GM18861 (cell line): ENCODE data around the gene SLC43A2.
"Not testable (repeated sequence)": the region's sequence is repeated elsewhere in the genome, so short reads cannot be mapped to it uniquely, and the experiment has no call there.

Experiments used
- ATAC-seq: cut with Tn5 transposase; IDR thresholded peaks from one replicate; pipeline ENCODE4 v1.9.1; 2021; ENCODE audit not compliant: unreplicated experiment

The SLC43A2 gene

DNA sequence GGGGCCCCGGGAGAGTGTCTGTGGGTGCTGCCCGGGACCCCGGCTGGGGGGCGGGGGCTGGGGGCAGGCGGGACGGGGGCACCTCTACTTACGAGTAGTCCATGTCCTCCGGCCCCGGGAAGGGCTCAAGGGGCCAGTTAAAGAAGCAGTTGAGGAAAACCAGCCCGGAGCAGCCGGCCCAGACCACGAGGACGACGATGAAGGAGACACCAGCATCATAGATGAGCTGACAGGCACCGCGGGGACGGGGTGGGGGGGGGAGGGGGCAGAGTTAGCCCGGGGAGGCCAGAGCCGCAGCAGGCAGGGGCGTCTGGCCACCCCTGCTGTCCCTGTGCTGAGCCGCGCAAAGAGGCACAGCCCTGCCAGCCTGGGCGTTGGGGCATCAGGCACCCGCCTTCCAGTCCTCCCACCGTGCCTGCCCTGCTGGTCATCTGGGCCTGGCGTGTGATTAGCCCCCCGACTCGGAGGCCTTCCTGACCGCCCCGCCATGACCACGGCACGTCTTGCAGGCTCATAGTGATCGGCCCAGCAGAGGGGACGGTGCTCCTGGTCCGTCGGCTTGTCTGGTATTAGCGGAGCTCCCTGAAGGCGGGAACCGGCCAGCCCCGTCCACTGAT is 37.1 kb downstream of the SLC43A2 start:
- ATAC-seq, result no peak

DNA sequence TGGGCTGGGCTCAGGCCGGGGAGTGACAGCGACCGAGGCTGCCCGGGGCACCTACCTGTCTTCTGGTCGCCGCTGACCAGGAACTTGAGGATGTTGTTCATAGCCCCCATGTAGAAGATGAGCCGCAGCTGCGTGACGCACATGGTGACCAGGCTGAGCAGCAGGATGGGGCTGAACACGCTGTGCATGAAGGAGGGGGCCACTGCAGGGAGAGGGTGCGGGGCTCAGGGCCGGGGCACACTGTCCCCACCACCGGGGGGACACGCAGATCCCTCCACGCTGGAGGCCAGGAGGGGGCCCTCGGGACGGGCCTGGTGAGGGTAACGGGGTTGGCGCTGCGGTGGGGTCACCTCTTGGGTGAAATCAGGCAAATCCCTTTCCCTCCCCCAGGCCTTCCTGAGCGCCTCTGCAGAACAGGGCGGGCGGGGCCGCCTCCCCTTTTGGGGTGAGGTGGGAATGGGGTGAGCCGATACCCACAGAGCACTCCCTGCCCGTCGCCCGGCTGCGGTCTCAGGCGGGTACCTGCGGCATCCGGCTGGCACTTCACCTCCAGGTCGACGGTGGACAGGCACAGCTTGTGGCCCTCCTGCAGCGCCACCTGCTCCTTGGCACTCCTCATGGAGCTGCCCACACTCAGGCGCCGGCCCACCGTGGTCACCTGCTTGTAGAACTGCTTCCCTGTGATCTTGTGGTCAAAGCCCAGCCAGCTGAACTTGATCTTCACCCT is 37.7 kb downstream of the SLC43A2 start:
- no peak for ATAC-seq

DNA sequence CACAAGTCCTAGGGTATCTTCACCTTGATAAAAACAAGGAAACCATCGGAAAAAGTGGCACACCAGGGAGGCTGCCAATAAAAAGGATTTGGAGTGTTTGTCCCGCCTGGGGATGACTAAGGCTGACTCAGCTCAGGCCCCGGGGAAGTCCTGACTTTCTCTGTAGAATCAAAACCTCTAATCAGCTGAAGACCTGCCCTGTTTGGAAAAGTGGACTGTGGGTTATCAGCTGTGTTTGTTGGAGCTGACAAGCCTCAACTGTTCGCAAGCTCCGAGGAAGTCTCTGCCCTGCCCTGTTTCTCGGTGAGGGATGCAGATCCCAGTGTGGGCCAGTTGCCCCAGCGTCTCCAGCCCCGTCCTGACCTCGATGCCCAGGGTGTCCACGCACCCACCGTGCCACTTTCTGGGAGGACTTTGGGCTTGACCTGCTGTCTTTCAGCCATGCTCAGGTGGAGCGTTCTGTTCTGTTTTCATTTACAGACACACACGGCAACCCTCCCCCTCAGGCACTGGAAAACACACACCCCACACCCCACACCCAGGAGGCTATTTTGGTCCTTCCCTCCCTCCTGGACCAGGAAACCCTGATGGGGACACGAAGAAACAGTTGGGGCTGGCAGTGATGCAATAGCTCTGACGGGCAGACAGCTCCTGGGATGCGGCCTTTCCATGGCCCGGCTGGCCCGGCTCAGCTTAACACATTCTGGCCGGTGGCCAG is 38.4 kb downstream of the SLC43A2 start:
- ATAC-seq, result no peak

DNA sequence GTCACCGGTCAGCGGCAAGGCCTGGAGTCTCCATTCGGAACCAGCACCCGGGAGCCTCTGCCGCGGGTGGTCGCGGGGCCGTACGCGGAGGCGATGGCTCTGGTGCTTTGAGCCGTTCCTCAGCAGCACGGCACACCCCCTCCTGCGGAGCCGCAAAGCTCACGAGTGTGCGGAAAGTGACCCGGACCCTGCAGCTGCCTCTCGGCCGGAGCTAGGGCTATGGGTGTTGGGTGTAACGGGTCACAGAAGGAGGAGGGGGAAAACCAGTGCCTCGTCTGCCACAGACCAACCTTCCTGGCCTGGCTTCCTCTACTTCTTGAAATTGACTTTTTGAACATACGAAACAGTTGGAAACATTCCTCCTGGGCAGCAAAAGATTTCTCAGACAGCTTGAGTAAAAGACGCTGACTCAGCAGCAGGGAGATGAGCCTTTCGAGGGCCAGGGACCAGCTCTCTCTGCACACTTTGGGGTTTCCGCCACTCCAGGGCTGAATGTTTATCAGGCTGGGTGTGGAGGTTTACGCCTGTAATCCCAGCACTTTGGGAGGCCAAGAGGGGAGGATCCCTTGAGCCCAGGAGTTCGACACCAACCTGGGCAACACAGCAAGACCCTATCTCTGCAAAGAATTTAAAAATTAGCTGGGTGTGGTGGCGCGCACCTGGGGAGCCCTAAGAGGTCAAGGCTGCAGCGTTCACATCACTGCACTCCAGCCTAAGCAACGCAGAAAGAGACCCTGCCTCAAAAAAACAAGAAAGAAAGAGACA is 39.6 kb downstream of the SLC43A2 start:
- ATAC-seq, result no peak

DNA sequence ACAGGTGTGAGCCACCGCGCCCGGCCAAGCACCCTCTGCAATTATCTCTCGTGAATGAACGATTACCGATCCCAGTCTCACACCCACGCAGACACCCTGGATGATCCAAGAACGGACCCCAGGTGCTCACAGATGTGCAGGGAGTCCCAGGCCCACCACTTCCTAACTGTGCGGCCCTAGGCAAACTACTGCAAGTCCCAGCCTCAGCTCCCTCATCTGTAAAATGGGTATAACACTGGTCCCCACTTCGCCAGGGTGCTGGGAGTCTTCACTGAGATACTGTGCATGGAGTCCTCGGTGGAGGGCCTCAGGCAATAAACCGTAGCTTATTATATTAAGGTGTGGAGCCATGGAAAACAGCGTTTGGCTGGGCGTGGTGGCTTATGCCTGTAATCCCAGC is 44.5 kb downstream of the SLC43A2 start:
- ATAC-seq, result no peak

DNA sequence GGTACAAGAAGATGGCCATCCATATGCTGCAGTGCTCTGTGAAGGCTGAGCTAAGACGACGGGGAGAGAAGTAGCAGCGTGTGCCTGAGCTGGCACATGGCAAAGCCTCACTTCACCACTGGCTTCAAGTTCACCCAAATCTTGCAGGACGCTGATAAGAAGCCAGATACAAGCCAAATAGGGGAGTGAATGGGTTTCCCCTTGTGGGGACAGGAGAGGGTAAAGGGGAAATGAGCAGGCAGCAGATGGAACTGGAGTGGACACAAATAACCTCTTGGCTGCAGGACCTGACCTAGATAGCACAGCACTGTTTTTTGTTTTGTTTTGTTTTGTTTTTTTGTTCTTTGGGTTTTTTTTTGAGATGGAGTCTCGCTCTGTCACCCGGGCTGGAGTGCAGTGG is 45.1 kb downstream of the SLC43A2 start:
- ATAC-seq, result no peak

DNA sequence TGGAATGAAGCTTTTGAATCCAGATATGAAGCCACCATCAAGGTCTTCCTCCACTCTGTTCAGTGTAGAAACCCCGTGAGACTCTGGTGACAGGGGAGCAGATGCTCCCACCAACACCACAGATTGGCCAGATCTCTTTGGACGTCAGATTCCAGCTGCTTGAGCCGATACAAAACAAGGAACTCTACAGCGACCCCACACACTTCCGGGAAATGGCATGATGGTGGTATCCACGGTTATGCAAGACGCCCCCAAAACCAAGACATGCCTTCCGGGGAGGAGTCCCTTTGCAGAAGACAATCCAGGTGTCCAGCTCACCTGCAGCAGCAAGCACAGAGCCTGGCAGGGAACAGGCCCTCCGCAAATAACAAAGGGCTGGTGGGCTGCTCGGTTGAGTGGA is 46.3 kb downstream of the SLC43A2 start:
- no peak for ATAC-seq

DNA sequence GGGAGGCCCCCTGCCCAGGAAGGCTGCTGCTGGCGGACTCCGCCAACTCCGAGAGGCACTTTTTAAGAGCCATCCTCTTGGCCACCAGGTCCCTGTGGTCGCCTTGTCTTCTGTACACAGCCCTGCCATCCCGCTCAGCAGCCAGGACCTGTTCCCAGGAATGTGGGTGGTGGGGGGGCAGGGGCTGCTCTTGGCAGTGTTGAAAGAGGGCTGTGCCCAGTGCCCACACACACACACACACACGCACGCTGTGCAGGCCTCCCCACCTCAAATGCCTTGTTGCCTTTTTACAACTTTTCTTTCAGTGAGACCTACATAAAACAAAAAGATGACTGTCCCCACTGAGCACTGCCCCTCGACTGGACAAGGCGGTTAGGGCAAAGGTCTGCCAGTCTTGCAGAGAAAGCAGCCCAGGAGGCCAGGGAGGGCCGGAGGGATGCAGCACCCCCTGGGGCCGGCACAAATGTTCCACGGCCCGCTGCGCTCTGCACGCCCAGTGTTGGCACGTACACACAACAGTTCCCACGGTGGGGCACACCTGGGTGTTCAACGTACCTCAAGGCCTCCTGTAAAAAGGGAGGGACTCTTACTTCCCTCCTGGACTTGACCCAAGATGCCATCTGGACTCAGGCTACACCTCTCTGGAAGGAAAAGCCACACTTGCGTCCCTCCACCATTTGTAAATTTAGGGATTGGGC is 47.5 kb downstream of the SLC43A2 start:
- no peak for ATAC-seq

DNA sequence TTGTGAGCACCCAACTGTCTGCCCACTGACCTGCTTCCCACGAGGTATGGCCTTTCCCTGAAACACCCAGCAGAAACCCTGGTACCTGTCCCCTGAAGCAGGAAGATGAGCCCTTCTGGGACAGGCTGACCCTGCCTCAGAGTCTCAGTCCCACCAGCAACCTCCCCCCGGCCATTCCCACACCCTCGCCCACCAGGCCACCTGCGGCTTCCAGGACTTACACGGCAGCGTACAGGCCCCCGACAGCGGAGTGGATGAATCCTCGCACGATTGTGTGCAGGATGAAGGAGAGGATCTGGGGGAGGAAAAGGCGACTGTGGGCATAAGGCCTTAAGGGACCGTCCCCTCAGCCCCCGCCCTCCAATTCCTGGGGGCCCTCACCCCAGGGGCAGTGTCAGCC is 50.6 kb downstream of the SLC43A2 start:
- ATAC-seq, result no peak

DNA sequence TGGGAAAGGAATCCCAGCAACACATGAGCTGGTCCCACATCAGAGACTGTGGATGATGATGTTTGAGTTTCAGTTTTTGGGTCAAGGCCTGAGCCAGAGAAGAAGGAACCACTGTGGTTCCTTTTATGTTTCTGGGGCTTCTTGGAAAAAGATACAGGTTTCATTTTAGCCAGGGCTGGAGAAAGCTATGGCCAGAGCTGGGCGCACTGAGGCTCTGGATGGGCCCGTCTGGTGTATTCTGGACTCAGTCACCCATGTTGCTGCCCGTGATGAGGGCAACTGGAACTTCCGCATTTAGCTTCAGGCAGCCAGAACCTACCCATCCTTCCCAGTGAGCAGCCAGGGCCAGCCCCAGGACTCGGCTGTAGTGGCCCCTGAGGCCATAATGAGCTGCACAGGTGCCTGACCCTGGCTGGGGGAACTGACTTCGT is 51.0 kb downstream of the SLC43A2 start:
- no peak for ATAC-seq

DNA sequence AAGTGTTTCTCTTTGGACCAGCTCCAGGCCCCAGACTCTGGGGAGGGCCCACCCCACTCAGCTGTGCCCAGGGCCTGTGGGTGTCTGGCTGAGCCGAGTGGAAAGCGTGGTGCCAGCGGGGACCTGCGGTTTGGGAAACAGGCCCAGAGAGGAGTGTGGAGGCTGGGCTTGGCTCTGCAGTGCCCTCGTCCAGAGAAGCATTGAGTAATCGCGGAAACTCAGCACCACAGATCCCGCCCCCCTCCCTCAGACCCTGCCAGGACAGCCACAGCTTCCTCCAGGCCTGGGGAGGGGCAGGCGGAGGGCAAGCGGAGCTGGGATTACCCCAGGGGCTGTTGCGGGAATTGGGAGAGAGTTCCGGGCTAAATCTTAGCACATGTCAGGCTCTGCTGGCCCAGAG is 51.5 kb downstream of the SLC43A2 start:
- no peak for ATAC-seq

DNA sequence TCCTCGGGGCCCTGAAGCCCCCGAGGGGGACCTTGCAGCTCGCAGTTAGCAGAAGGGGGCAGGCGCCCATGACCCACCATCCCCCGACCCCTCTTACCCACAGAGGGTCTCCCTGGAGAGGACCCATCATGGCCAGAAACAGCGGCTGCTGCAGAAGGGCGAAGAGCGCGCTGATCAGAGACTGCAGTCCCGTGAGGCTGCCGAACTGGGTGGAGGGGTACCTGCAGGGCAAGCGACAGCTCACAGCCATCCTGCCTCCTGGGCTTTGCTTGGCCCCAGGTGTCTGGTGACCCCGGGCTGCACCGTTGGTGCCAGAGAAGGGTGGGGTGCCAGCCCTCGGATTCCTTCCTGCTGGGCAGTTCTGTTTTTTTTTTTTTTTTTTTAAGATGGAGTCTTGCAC is 52.1 kb downstream of the SLC43A2 start:
- ATAC-seq, result no peak

DNA sequence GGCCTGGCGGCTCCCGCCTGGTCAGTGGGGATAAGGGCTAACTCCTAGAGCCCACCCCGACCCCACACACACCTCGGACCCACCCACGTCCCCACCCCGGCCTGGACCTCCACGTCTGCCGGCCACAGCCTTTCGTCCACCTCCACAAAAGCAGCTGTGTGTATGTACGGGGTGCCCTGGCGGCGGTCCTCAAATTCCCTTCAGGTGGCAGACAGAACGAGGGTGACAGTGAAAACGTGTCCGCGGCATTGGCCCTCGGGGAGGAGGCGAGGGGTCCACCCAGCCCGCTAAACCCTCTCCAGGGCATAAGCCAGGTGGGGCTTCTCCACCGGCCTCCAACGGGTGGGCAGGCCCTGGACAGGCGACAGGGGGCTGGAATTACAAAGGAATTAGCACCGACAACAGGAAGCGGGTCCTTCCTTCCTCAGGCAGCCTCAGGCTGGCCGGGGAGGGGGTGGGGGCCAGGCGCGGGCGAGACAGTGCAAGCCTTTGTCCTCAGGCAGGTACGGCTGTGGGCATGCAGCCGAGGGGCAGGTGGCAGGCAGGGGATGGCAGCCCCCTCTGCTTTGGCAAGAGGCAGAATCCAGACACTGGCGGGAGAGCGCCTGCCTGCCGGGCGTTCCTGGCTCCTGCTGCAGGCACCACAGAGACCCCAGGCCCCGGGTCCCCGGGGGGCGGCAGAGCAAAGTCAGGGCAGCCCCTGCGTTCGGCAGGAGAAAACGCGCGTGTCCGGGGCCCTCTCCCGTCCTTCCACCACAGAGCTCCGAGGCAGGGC is 53.8 kb downstream of the SLC43A2 start:
- ATAC-seq, result no peak

DNA sequence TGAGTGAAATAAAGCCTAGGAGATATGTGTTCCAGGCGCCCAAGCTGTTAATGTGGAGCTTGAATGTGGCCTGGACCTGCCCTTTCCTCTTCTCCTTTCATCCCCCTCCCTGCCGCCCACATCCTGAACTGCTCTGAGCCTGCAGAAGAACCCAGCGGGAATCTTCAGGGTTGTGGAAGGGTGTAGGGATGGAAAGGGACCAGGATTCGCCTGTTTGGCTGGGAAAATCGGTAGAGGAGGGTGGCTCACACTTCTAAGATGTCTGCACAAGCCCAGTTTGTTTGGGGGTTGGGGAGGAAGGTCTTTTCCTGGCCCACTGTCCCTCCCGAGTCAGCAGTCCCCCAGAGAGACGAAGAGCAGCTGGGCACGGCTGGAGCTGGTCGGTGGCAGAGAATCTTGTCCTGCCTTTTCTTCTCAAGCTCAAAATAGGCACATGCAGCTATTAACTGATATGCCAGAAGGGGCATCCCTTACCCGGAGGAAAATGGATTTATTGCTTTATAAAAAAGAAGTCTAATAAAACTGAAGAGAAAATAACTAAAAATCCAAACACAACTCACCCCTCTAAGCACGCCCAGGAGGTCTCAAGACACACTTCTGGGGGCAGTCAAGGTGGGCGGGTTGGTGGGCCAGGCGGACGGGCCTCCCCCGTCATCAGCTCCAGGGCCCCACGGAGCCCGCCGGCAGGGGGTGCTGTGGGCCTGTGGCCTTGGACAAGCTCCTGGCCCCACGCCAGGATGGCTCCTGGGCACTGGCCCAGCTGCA is 54.5 kb downstream of the SLC43A2 start:
- ATAC-seq, result no peak

DNA sequence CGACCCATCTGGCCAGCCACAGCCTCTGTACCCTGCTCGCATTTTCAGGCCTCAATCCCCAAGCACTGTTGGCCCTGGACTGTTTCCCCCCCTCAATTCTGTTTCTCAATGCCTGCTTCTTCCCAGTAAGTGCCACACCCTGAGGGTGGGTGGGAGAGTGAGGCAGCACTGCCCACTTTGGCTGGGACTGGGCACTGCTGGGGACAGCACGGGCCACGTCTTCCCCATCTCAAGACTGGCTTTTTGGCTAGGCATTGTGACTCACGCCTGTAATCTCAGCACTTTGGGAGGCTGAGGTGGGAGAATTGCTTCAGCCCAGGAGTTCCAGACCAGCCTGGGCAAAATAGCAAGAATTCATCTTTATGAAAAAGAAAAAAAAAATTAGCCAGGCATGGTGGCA is 56.0 kb downstream of the SLC43A2 start:
- not testable (repeated sequence) for ATAC-seq

DNA sequence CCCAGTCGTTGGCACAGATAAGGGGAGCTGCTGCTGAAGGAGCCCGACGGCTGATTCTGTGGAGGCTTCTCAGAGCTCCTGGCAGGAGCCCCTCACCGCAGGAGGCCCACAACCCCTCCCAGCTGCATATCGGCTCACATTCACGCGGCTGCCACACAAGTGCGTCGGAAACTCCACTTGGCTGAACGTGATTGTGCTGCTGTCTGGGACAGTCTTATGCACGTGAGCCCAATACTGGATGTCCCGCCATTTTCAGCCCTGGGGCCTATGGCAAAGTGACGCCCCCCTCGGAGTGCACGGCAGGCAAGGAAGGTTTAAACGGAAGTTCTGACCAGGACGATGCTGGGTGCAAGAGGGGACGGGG is 57.3 kb downstream of the SLC43A2 start:
- no peak for ATAC-seq

DNA sequence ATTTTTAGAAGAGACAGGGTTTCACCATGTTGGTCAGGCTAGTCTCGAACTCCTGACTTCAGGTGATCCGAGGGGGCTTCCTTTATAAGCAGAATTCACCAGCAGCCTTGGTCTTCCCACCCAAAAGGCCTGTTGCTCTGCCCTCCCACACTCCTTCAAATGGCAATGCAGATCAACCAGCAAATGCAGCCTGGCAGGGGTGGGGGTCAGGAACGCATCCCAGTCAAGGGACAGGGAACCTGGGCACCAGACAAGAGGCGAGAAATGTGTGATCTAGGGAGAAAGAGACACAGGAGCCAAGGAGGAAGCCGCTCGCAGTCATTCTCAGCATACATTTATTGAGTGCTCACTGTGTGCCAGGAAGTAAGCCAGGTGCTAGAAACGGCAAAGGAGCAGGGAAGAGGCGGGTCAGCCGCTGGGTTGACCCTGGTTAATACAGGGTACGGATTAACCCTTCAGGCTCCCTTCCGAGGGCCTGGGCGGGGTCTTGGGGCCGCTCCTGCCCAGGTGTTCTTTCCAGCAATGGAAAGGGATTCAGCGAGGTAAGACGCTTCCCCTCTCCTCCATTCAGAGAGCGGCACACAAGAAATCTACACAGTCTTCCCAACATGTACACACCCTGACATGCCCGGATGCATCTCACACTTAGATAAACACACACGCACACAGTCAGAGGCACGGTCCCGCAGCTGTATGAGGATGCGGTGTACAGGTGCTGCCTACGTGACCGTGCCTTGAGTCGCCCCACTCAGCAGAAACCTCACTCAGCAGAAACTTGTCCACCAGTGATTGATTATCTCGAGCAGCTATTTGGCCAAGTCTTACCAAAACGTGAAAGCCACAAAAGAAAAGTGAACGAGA is 59.5 kb downstream of the SLC43A2 start:
- no peak for ATAC-seq

DNA sequence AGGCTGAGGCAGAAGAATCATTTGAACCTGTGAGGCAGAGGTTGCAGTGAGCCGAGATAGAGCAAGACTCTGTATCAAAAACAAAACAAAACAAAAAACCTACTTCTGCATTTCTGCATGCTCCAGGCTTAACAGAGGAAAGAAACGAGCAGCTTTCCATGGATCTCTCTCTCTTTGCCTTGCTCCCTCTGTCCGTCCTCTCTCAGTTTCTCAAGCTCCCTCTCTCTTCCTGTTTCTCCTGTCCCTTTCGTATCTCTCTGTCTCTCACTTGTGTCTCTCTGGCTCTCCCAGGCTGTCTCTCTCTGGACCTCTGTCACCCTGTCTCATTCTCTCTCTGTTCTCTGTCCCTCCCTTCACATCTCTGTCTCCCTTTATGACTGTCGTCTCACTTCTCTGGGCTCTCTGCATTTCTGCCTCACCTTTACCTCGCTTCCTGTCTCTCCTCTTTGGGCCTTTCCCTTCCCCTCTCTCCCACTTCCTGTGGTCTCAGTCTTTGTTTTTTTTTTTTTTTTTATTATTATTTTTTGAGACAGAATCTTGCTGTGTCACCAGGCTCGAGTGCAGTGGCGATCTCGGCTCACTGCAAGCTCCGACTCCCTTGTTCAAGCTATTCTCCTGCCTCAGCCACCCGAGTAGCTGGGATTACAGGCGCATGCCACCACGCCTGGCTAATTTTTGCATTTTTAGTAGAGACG is 62.0 kb downstream of the SLC43A2 start:
- ATAC-seq, result no peak
